ENCODE data around the gene CENPK. TPM values are rescaled to one million over a fixed set of nuclear protein-coding genes. Genes with fewer than 3 reads are reported as not detected.

The CENPK gene
- total RNA-seq, 1 donor from 2014 or later, result 55.2 TPM

DNA sequence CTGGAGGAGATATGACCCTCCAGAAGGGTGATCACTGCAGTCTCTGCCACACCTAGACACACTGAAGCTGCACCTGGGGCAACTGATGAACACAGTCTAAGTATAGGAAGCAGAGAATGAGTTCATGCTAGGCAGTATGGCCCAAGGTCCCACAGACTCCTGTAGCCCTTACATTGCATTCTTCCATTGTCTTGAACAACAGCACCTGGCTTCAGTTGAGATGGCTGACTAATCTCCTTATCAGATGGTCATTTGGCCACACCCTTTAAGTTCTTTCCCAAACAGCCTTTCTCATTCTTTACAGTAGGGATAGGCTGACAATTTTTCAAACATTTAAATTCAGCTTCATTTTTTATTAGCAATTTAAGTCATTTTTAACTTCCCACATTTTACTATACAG lies 23.1 kb downstream of the CENPK start:
- TF ChIP-seq, protein P1, sequence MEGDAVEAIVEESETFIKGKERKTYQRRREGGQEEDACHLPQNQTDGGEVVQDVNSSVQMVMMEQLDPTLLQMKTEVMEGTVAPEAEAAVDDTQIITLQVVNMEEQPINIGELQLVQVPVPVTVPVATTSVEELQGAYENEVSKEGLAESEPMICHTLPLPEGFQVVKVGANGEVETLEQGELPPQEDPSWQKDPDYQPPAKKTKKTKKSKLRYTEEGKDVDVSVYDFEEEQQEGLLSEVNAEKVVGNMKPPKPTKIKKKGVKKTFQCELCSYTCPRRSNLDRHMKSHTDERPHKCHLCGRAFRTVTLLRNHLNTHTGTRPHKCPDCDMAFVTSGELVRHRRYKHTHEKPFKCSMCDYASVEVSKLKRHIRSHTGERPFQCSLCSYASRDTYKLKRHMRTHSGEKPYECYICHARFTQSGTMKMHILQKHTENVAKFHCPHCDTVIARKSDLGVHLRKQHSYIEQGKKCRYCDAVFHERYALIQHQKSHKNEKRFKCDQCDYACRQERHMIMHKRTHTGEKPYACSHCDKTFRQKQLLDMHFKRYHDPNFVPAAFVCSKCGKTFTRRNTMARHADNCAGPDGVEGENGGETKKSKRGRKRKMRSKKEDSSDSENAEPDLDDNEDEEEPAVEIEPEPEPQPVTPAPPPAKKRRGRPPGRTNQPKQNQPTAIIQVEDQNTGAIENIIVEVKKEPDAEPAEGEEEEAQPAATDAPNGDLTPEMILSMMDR (conservative IDR thresholded peaks at IDR 0.05), result no peak
- H3K4me3 Mint-ChIP-seq, result no peak overlapping the region
- no peaks in the 10 kb centered on the region for H3K9me3 Mint-ChIP-seq
- H3K27me3 Mint-ChIP-seq (ENCODE audit: low read depth), result no peaks in the 10 kb centered on the region
- peaks cover 28% of the 10 kb centered on the region for H3K36me3 Mint-ChIP-seq (ENCODE audit: low read depth)
- H3K27ac Mint-ChIP-seq (ENCODE audit: unreplicated experiment), result no peak overlapping the region
- no peaks in the 10 kb centered on the region for H3K4me1 Mint-ChIP-seq
- no peak for DNase-seq (ENCODE audit: low read depth, low spot score)

DNA sequence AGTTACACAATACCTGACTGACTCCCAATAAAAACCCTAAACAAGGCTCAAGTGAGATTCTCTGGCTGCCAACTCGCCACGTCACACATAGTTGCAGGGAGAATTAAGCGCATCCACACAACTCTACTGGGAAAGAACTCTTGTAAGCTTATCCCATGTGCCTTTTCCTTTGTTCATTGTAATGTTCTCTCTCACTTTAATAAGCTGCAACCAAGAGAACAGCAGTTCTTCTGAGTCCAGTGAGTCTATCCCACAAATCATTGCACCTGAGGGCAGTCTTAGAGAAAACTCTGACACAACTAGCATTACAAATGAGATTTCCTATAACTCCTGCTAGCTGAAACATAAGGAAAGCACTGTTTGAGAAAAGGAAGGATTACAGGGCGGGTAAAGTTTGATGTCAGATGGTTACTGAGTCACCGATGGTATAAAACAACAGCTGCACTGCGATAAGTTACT lies 27.4 kb downstream of the CENPK start:
- TF ChIP-seq, protein P1 (conservative IDR thresholded peaks at IDR 0.05), result no peak
- no peak overlapping the region for H3K4me3 Mint-ChIP-seq
- DNase-seq (ENCODE audit: low read depth, low spot score), result no peak
- H3K36me3 Mint-ChIP-seq (ENCODE audit: low read depth), result peaks cover 11% of the 10 kb centered on the region
- H3K27ac Mint-ChIP-seq (ENCODE audit: unreplicated experiment), result no peak overlapping the region
- no peaks in the 10 kb centered on the region for H3K9me3 Mint-ChIP-seq
- no peaks in the 10 kb centered on the region for H3K27me3 Mint-ChIP-seq (ENCODE audit: low read depth)
- no peaks in the 10 kb centered on the region for H3K4me1 Mint-ChIP-seq

DNA sequence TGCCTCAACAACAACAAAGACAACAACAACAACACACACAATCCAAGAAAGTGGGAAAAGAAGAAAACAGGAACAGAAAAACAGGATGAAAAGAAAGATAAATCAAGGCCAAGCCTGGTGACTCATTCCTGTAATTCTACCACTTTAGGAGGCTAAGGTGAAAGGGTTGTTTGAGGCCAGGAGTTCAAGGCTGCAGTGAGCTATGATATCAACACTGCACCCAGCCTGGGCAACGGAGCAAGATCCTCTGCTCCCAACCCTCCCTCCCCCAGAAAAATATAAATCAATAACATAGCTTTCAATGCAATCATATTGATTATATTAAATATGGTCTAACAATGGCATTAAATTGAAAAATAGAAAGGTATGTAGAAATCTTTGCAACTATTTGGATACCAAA lies 32.1 kb downstream of the CENPK start:
- Mint-ChIP-seq H3K4me1 (peaks cover 7% of the 10 kb centered on the region), H3K27ac (ENCODE audit: unreplicated experiment) (no peak overlapping the region)

DNA sequence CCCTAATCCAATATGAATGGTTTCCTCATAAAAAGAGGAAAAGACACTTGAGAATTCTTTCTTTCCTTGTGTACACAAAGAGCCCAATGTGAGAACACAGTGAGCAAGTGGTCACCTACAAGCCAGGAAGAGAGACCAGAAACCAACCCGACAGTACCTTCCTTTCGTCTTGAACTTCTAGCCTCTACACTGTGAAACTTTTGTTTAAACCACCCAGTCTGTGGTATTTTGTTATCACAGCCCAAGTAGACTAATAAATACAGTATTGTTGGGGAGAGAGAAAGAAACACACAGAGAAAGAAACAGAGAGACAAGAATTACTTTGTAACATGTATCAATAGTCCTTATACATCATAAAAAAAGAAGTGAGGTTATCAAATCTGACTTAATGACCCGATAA lies 37.2 kb downstream of the CENPK start:
- DNase-seq (ENCODE audit: low read depth, low spot score), result no peak
- H3K27me3 Mint-ChIP-seq (ENCODE audit: low read depth), result no peaks in the 10 kb centered on the region

More for the DNA sequence above, 32.1 kb downstream of the CENPK start:
- DNase-seq (ENCODE audit: low read depth, low spot score), result no peak
- H3K9me3 Mint-ChIP-seq, result no peaks in the 10 kb centered on the region
- no peak overlapping the region for H3K4me3 Mint-ChIP-seq
- no peaks in the 10 kb centered on the region for H3K27me3 Mint-ChIP-seq (ENCODE audit: low read depth)
- TF ChIP-seq, protein P1 (conservative IDR thresholded peaks at IDR 0.05), result no peak
- H3K36me3 Mint-ChIP-seq (ENCODE audit: low read depth), result peaks cover 8% of the 10 kb centered on the region

DNA sequence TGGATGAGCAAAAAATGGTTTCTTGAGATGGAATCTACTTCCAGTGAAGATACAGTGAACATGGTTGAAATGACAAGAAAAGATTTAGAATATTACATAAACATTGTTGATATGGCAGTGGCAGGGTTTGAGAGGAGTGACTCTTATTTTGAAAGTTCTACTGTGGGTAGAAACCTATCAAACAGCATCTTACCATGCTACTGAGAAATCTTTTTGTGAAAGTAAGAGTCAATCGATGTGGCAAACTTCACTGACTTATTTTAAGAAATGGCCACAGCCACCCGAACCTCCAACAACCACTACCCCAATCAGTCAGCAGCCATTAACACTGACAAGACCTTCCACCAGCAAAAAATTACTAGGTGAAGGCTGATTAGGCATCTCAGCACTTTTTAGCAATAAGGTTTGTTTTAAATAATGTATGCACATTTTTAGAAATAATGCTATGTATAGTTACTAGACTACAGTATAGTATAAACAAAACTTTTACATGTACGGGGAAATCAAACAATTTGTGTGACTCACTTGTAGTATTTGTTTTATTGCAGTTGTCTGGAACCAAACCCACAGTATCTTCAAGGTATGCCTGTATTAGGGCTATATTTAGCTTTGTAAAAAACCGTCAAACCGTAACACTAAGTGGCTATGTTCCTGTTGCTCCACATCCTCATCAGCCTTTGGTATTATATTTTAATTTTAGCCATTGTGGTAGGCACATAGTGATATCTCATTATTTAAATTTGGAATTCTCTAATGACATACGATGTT lies 50.6 kb downstream of the CENPK start:
- no peak overlapping the region for H3K27ac Mint-ChIP-seq (ENCODE audit: unreplicated experiment)
- H3K9me3 Mint-ChIP-seq, result no peaks in the 10 kb centered on the region
- H3K36me3 Mint-ChIP-seq (ENCODE audit: low read depth), result peaks cover 13% of the 10 kb centered on the region
- H3K27me3 Mint-ChIP-seq (ENCODE audit: low read depth), result no peaks in the 10 kb centered on the region
- TF ChIP-seq, protein P1 (conservative IDR thresholded peaks at IDR 0.05), result no peak
- no peaks in the 10 kb centered on the region for H3K4me1 Mint-ChIP-seq
- no peak overlapping the region for H3K4me3 Mint-ChIP-seq
- no peak for DNase-seq (ENCODE audit: low read depth, low spot score)

More for the DNA sequence above, 37.2 kb downstream of the CENPK start:
- H3K4me1 Mint-ChIP-seq, result peaks cover 11% of the 10 kb centered on the region
- H3K9me3 Mint-ChIP-seq, result no peaks in the 10 kb centered on the region
- H3K27ac Mint-ChIP-seq (ENCODE audit: unreplicated experiment), result no peak overlapping the region
- H3K4me3 Mint-ChIP-seq, result no peak overlapping the region
- peaks cover 12% of the 10 kb centered on the region for H3K36me3 Mint-ChIP-seq (ENCODE audit: low read depth)
- TF ChIP-seq, protein P1 (conservative IDR thresholded peaks at IDR 0.05), result no peak

Measured in neural crest cell (in vitro differentiated cells).